HCT116 (cell line): ENCODE results near the gene CALM3. TPM values are rescaled to one million over a fixed set of nuclear protein-coding genes. Genes with fewer than 3 reads are reported as not detected.

ENCODE experiments used
- ATAC-seq: fragments of 200-7000 bp; cut with Tn5 transposase; 2 replicates; pipeline ENCODE4 v1.9.1; 2020; ENCODE audit warnings: mild to moderate bottlenecking, moderate library complexity
- BruUV-seq: library from RNA; stranded (reverse); fragments of 400-500 nt; replicated peaks from 2 replicates; lab custom pipeline; 2021; lab: Mats Ljungman, UMichigan
- CTCF ChIA-PET: fragments of 300-600 bp; sonication (Branson Sonifier 250); formaldehyde crosslinking; loops from one replicate; lab custom pipeline; 2021; ENCODE audit warnings: antibody characterized with exemption; lab: Charles Lee
- POLR2A ChIA-PET: fragments of 300-600, 350-600 bp; sonication (Branson Sonifier 250); formaldehyde crosslinking; loops from one replicate; lab custom pipeline; 2021; ENCODE audit warnings: antibody characterized with exemption; lab: Charles Lee
- RAD21 ChIA-PET, 2 experiments: fragments of 300-600 bp; sonication (Branson Sonifier 250); formaldehyde crosslinking; loops; one replicate each; lab custom pipeline; 2023; ENCODE audit warnings: low total read pairs in 2 of 2; ENCODE audit not compliant: uncharacterized antibody in 2 of 2, unreplicated experiment in 2 of 2, low non-redundant PET in 1 of 2; lab: Charles Lee
- DNase-seq: peaks from one replicate; pipeline ENCODE4 v3.0.0-alpha.2; 2010; ENCODE audit warnings: low read depth, low spot score
- H2AFZ ChIP-seq: fragments of 200-600 bp; shearing (Covaris generic), sonication (generic); 2 replicates; pipeline ENCODE4 v1.6.1; 2017; ENCODE audit warnings: low read depth, mixed run types, mixed read lengths, antibody characterized with exemption, low read length; ENCODE audit not compliant: poor library complexity, severe bottlenecking
- H3K27ac ChIP-seq: 2 replicates; pipeline ENCODE4 v1.5.1; 2012; ENCODE audit warnings: low read depth, low read length
- H3K27me3 ChIP-seq: fragments of 200-600 bp; sonication (generic); 2 replicates; pipeline ENCODE4 v1.6.1; 2016; ENCODE audit warnings: mixed run types, low read length, mixed read lengths; ENCODE audit not compliant: insufficient read depth
- H3K36me3 ChIP-seq, 2 experiments: fragments of 200-500 bp in 1 of 2; fragments of 200-600 bp in 1 of 2; sonication (Bioruptor generic) in 1 of 2; sonication (generic) in 1 of 2; 2 replicates each; pipeline versions ENCODE4 v1.5.1 to v1.6.1; 2014 to 2016; ENCODE audit warnings: low read length in 2 of 2, inconsistent platforms in 1 of 2, mixed read lengths in 1 of 2, mixed run types in 1 of 2; ENCODE audit not compliant: insufficient read depth in 2 of 2, control insufficient read depth in 1 of 2
- H3K4me1 ChIP-seq, 2 experiments: fragments of 200-600 bp in 1 of 2; sonication (generic) in 1 of 2; 2 replicates each; pipeline versions ENCODE4 v1.5.1 to v1.6.1; 2012 to 2017; ENCODE audit warnings: low read length in 2 of 2, inconsistent platforms in 1 of 2, mild to moderate bottlenecking in 1 of 2, mixed read lengths in 1 of 2, mixed run types in 1 of 2, moderate library complexity in 1 of 2; ENCODE audit not compliant: insufficient read depth in 2 of 2, control insufficient read depth in 1 of 2
- H3K4me2 ChIP-seq: fragments of 200-600 bp; sonication (generic); 2 replicates; pipeline ENCODE4 v1.6.1; 2017; ENCODE audit warnings: mixed run types, low read length, mixed read lengths
- H3K4me3 ChIP-seq, 2 experiments: fragments of 200-600 bp in 1 of 2; sonication (generic) in 1 of 2; replicated peaks in 1 of 2; 2 replicates each; pipeline ENCODE4 v1.5.1; 2011 to 2016; ENCODE audit warnings: low read length in 2 of 2, control low read depth in 1 of 2, low read depth in 1 of 2, mild to moderate bottlenecking in 1 of 2, mixed read lengths in 1 of 2, mixed run types in 1 of 2
- H3K79me2 ChIP-seq: fragments of 200-600 bp; sonication (generic); 2 replicates; pipeline ENCODE4 v1.6.1; 2017; ENCODE audit warnings: mild to moderate bottlenecking, mixed run types, low read length, moderate library complexity, mixed read lengths; ENCODE audit not compliant: insufficient read depth
- H3K9ac ChIP-seq: fragments of 200-600 bp; sonication (generic); 2 replicates; pipeline ENCODE4 v1.6.1; 2016; ENCODE audit warnings: low read length, mixed read lengths
- H3K9me2 ChIP-seq: fragments of 200-600 bp; sonication (generic), shearing (Covaris generic); 2 replicates; pipeline ENCODE4 v1.6.1; 2017; ENCODE audit warnings: mixed run types, mild to moderate bottlenecking, moderate library complexity; ENCODE audit not compliant: insufficient read depth
- H3K9me3 ChIP-seq, 2 experiments: fragments of 200-500 bp in 1 of 2; fragments of 200-600 bp in 1 of 2; sonication (Bioruptor generic) in 1 of 2; sonication (generic) in 1 of 2; 2 replicates each; pipeline ENCODE4 v1.6.1; 2014 to 2017; ENCODE audit warnings: low read length in 2 of 2, mixed read lengths in 2 of 2, inconsistent platforms in 1 of 2, low read depth in 1 of 2, mild to moderate bottlenecking in 1 of 2, mixed run types in 1 of 2, moderate library complexity in 1 of 2; ENCODE audit not compliant: control insufficient read depth in 1 of 2, insufficient read depth in 1 of 2
- H4K20me1 ChIP-seq: fragments of 200-600 bp; sonication (generic), shearing (Covaris generic); 2 replicates; pipeline ENCODE4 v1.6.1; 2017; ENCODE audit warnings: mixed run types, mild to moderate bottlenecking, moderate library complexity; ENCODE audit not compliant: insufficient read depth
- ATF3 ChIP-seq: IDR thresholded peaks from 2 replicates; pipeline ENCODE4 v1.6.1; 2012
- CEBPB ChIP-seq: IDR thresholded peaks from 2 replicates; pipeline ENCODE4 v1.6.1; 2012; ENCODE audit warnings: low read depth
- CTCF ChIP-seq, 3 experiments: fragments of 200-600 bp in 1 of 3; sonication (generic) in 1 of 3; IDR thresholded peaks in 2 of 3; conservative IDR thresholded peaks in 1 of 3; 2 replicates each; pipeline ENCODE4 v1.5.1; 2012 to 2017; ENCODE audit warnings: low read depth in 2 of 3, low read length in 2 of 3, antibody characterized with exemption in 1 of 3, borderline replicate concordance in 1 of 3, control low read depth in 1 of 3, mild to moderate bottlenecking in 1 of 3, mixed read lengths in 1 of 3, mixed run types in 1 of 3, moderate library complexity in 1 of 3; ENCODE audit not compliant: insufficient read depth in 1 of 3
- ELF1 ChIP-seq: IDR thresholded peaks from 2 replicates; pipeline ENCODE4 v1.6.1; 2012; ENCODE audit warnings: low read depth, borderline replicate concordance
- EZH2 ChIP-seq: fragments of 200-600 bp; sonication (generic); IDR thresholded peaks from 2 replicates; pipeline ENCODE4 v1.6.1; 2017; ENCODE audit warnings: antibody characterized with exemption, mixed run types
- EZH2phosphoT487 ChIP-seq: fragments of 200-600 bp; IDR thresholded peaks from 2 replicates; pipeline ENCODE4 v1.6.1; 2018; ENCODE audit warnings: antibody characterized with exemption, borderline replicate concordance
- JUND ChIP-seq: IDR thresholded peaks from 2 replicates; pipeline ENCODE4 v1.6.1; 2012
- MAX ChIP-seq: IDR thresholded peaks from 2 replicates; pipeline ENCODE4 v1.6.1; 2012
- POLR2A ChIP-seq: IDR thresholded peaks from 2 replicates; pipeline ENCODE4 v1.7.0; 2011; ENCODE audit warnings: borderline replicate concordance; ENCODE audit not compliant: insufficient read depth, insufficient read length; ENCODE audit errors: extremely low read depth
- POLR2AphosphoS5 ChIP-seq: IDR thresholded peaks from 2 replicates; pipeline ENCODE4 v1.6.1; 2011; ENCODE audit warnings: mild to moderate bottlenecking, low read depth, low read length, moderate library complexity
- RAD21 ChIP-seq: IDR thresholded peaks from 2 replicates; pipeline ENCODE4 v1.6.1; 2012; ENCODE audit warnings: low read depth, mild to moderate bottlenecking
- SIN3A ChIP-seq: IDR thresholded peaks from 2 replicates; pipeline ENCODE4 v1.6.1; 2012; ENCODE audit warnings: low read depth
- SRF ChIP-seq: IDR thresholded peaks from 2 replicates; pipeline ENCODE4 v1.6.1; 2012; ENCODE audit warnings: low read depth
- TCF7L2 ChIP-seq: IDR thresholded peaks from 2 replicates; pipeline ENCODE4 v1.7.0; 2011; ENCODE audit warnings: borderline replicate concordance, inconsistent platforms; ENCODE audit not compliant: insufficient read depth, insufficient read length; ENCODE audit errors: extremely low read depth
- ZFX ChIP-seq: fragments of 450-650 bp; IDR thresholded peaks from 2 replicates; pipeline ENCODE4 v1.6.1; 2017
- ZNF274 ChIP-seq: fragments of 200-500 bp; sonication (Bioruptor generic); IDR thresholded peaks from 2 replicates; pipeline ENCODE4 v1.6.1; 2014; ENCODE audit warnings: mild to moderate bottlenecking, low read depth, low read length, inconsistent platforms
- intact Hi-C: fragments of 100-400 bp; cut with micrococcal nuclease; formaldehyde crosslinking; loops from 2 replicates; pipeline ENCODE4 v1.10.0; 2022
- total RNA-seq: library from RNA; stranded (reverse); gene quantifications from one replicate; pipeline ENCODE4 v1.2.1, GENCODE V29; 2021; ENCODE audit not compliant: unreplicated experiment

Gene CALM3
- total RNA-seq, 1 experiment from 2014 or later: 335 TPM

DNA sequence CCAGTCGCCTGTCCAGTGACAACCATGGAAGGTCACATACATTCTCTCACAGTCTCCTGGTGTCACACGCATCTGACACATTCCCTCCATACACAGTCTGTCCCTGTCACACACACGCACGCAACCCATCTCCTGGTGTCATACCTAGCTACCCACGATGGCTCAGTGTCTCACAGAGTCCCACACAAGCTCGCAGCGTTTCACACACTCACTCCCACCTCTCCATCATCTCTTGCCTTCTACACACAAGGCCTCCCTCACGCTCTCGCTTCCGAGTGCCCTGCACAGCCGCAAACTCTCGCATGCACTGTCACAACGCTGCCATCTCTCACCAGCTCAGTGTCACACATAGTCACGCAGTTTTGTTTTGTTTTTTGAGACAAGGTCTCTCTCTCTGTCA is 36.1 kb downstream of the CALM3 start:
- RAD21 ChIA-PET: no interaction called here
- H3K9me2 ChIP-seq: no peaks in the 10 kb centered on the region
- H3K36me3 ChIP-seq: no peaks in the 10 kb centered on the region
- H2AFZ ChIP-seq: no peak overlapping the region
- CTCF ChIA-PET: interaction anchor here (1.3 kb wide), 1 partner anchor 24 kb away, joined by 7 read pairs; the partner anchor contains the start of gene DACT3
- peaks cover 20 to 34% of the 10 kb centered on the region in 2 experiments for H3K4me1 ChIP-seq
- H4K20me1 ChIP-seq: no peaks in the 10 kb centered on the region
- no peak for DNase-seq
- no TSS peak for BruUV-seq
- no peak for ATAC-seq
- TF ChIP-seq TCF7L2: no peak
- TF ChIP-seq CTCF (IDR thresholded peaks at IDR 0.05 in 2 of 3, conservative IDR thresholded peaks at IDR 0.05 in 1 of 3; ENCODE audit: borderline replicate concordance in 1 of 3, insufficient read depth in 1 of 3, low read depth in 2 of 3, low read length in 2 of 3): no peak
- no peak for TF ChIP-seq JUND
- no peak for TF ChIP-seq ZFX
- TF ChIP-seq SIN3A: no peak
- TF ChIP-seq, all 23 proteins: peak for 0
- no peak overlapping the region for H3K27ac ChIP-seq
- intact Hi-C loops: no loop called here
- no peak overlapping the region for H3K4me2 ChIP-seq
- H3K4me3 ChIP-seq: no peak overlapping the region
- POLR2A ChIA-PET: no interaction called here
- no peak overlapping the region for H3K9ac ChIP-seq
- no peaks in the 10 kb centered on the region for H3K9me3 ChIP-seq
- no peaks in the 10 kb centered on the region for H3K79me2 ChIP-seq
- H3K27me3 ChIP-seq: no peaks in the 10 kb centered on the region

DNA sequence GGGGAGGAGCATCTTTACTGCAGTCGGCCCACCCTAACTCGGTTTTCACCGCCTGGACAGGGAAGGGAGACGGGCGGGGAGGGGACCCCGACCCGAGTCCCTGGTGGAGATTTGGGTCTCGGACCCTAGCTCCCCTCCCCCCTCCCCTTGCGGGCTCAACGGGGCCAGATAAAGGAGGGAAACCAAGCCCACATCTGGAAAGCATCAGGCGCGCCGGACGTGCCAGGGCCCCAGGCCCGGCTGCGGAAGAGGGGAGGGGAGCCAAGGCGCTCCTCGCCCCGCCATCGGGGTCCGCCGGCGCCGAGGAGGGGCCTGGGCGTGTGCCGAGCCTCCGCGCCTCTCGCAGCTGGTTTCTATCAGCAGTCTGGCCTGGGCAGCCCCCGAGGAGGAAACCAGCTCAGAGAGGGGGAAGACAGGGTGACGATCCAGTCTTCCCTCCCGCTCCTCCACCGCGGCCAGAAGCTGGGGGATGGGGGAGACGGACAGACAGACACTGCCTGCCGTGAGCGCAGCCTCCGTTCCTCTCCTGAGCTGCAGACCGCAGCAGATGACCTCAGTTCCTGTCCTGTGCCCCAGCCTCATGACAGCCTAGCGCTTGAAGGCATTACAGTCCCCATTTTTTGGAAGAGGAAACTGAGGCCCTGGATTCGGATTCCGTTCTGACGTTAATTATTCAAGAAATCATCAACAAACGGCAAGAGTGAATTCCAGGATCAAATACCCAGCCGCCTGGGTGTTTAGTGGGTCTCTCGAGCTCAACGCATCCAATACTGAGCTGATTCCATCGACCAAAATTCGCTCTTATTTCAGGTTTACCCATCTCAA is 38.4 kb downstream of the CALM3 start:
- ATAC-seq (no peak), DNase-seq (no peak)
- Histone ChIP-seq H3K27ac (peak overlapping the region; percentile 62; the same call in 1 of the 2 replicates), H3K27me3 (no peaks in the 10 kb centered on the region), H2AFZ (peak overlapping the region; percentile 95), H3K36me3 (no peaks in the 10 kb centered on the region), H3K9ac (no peak overlapping the region), H4K20me1 (no peaks in the 10 kb centered on the region), H3K79me2 (no peaks in the 10 kb centered on the region), H3K9me3 (no peaks in the 10 kb centered on the region), H3K4me2 (peak overlapping the region; percentile 93), H3K4me1 (peaks cover 11 to 22% of the 10 kb centered on the region in 2 experiments), H3K9me2 (no peaks in the 10 kb centered on the region), H3K4me3 (peak overlapping the region; percentile 37 to 64)
- ChIA-PET RAD21 (no interaction called here), CTCF (interaction anchor here (1.0 kb wide), 1 partner anchor 25 kb away, joined by 3 read pairs; no protein-coding TSS in a partner anchor), POLR2A (no interaction called here)
- no peak for TF ChIP-seq POLR2A
- TF ChIP-seq SIN3A: no peak
- no peak for TF ChIP-seq ELF1
- no peak for TF ChIP-seq EZH2phosphoT487
- TF ChIP-seq POLR2AphosphoS5: no peak
- TF ChIP-seq RAD21: no peak
- no peak for TF ChIP-seq MAX
- TF ChIP-seq JUND: no peak
- no peak for TF ChIP-seq SRF
- TF ChIP-seq ZNF274: no peak
- no peak for TF ChIP-seq ATF3
- TF ChIP-seq CEBPB: no peak
- TF ChIP-seq EZH2: no peak
- TF ChIP-seq TCF7L2: no peak
- no TSS peak for BruUV-seq
- intact Hi-C loops: no loop called here
